Activated T-cell treated with anti-CD3 and anti-CD28 coated beads, Interleukin-2, amount 50 U/mL, for 1 hour (primary cell): Measurements from ENCODE around the gene PIK3AP1.
A peak's percentile ranks its signal among the peaks of the same experiment; 100 is the strongest.

ENCODE experiments used
- DNase-seq: peaks from one replicate; pipeline ENCODE4 v3.0.0-alpha.2; 2020

PIK3AP1 gene

DNA sequence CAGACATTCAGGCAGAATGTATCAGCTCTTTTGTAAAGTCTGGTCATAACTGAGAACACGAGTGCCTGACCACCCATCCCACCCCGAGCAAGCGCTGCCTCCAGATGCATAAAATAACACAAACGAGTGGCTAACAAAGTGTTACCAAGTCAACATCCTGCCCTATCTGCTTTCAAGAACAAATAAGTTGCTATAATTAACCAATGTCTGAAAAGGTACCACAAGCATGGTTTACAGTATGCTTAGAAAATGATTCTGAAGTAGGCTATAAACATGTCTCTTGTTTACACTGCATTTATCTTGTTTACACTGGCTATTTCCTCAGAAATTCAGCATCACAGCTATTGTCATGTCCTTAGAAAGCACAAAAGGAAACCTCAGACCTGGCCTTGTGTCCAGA, 49.5 kb downstream of the PIK3AP1 start:
- no peak for DNase-seq

DNA sequence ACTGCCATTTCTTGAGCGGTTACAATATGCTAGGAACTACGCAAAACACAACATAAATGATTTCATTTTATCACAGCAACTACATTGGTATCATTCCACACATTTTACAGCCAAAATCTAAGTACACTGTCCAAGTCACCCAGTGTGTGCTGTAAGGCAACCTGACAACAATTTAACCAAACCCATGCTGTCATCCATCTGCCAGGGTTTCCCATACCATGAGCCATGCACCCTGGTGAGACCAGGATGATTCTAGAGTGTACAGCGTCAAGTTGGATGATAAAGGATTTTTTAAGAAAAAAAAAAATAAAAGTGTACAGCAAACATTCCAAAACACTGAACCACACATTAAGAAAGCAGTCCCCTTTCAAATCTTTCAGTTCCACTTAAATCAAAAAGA, 52.9 kb downstream of the PIK3AP1 start:
- DNase-seq, result no peak

DNA sequence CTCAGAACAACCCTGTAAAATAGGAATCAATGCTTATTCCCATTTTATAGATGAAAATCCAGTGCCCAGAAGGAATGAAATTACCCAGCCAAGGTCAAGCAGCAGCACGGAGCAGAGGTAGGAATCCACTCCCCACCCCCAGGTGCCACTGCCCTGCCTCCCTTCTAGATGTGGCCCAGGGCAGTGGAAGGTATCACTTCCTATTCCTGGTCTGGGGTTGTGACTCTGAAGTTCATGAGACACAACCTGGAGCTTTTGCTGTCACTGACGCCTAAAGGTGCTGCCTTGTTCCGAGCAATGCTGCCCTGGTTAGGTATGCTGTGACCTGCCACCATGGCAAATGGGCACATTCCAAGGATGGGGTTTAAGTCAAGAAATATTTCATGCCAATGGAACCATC, 53.6 kb downstream of the PIK3AP1 start:
- no peak for DNase-seq

DNA sequence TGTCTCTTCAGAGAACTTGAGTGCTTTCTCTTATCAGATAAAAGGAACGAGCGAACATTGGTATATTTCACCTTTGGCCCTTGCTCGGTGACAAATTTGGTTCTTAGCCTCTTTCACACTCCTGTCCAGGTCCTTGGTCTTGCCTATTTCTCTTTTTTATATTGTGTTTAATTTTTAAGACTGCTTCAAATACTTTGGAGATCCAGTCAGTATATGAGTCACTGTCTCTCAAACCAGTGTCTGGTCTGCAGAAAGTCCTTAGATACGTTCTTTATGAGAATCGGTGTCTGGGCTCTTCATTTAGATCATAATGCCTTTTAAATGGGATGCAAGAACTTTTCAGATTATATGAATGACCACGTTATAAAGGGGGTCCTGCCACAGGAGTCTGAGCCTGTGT, 55.0 kb downstream of the PIK3AP1 start:
- no peak for DNase-seq

DNA sequence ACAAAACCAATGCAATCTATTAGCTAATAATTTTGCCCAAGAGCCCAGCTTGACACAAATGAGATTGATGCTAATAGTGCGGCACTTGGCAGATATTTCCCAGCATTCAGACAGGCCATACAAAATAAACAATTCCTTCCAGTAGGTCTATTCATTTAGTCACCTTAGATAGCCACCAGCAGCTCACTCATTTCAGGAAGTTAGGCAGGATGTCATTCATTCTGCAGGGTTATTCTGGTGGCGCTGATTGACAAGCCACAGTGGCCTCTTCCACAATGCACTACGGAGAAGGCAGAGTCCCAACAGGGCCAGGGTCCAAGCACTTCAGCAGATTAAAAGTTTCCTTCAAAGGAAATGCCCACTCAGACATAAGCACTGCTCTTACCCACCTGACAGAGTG, 55.8 kb downstream of the PIK3AP1 start:
- no peak for DNase-seq

DNA sequence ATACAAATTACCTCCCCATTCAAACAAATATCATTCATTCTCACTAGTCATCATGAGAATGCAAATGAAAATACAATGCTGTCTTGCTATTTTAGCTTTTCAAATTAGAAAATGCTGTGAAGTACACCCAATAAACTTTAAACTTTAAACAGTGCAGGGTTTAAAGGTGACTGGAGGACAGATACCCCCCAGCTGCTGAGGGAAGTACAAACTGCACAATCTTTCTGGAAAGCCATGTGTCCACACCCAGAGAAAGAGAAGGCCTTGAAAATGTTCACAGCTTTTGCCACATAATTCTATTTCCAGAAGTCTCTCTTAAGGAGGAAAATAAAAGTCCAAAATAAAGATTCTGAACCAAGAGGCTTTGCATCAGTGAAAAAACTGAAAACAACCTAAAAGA, 56.5 kb downstream of the PIK3AP1 start:
- no peak for DNase-seq

DNA sequence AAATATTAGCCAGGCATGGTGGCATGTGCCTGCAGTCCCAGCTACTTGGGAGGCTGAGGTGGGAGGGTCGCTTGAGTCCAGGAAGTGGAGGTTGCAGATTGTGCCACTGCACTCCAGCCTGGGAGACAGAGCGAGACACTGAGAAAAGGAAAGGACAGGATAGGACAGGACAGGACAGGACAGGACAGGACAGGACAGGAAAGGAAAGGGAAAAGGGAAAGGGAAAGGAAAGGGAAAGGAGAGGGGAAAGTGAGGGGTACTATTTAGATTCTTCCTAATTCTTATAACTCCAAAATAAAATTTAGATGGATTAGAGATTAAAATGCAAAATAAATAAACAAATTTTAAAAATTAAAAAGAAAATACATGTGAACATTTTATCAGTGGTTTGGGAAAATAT, 58.7 kb downstream of the PIK3AP1 start:
- no peak for DNase-seq

DNA sequence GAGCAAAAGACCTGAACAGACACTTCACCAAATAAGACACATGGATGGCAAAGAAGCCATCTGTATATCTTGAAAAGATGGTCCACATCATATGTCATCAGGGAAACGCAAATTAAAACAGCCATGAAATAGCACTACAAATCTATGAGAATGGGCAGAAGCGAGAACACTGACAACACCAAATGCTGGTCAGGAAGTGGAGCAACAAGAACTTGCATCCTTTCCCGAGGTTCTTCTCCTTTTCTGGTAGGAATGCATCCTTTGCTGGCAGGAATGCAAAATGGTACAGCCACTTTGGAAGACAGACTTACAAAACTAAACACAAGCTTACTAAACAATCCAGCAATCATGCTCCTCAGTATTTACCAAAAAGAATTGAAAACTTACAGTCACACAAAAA, 60.0 kb downstream of the PIK3AP1 start:
- DNase-seq, result no peak

DNA sequence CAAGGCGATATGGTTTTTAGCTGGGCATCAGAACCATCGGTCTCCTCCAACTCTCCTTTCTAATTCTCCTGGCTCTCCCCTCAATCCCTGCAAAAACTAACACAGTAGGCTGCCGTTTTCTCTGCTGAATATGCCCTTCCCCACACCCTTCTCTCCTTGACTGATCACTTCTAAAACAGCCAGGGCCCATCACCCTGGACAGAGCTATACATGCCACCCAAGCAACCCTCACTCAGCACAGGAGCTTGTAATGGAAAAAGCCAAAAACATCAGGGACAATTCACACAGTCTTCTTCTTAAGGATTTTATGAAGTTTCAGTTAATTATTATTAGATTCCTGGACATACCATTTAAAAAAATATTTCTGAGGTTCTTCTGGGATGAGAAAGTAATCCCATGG, 61.5 kb downstream of the PIK3AP1 start:
- no peak for DNase-seq

DNA sequence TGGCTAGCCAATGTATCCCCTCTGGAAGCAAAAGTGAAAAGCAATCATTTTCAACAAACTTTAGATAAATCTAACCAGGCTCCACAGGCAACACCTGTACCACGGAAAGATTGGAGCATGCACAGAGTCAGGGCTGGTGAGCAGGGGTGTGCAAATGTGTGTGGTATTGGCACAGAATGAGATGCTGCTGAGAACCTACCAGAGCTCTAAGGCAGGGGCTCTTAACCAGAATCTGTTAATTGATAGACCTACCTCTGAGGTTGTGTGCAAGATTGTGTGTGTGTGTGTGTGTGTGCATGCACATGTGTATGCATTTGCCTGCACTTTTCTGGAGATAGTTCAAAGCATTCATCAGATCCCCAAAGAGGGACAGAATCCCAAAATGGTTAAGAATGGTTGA, 62.9 kb downstream of the PIK3AP1 start:
- no peak for DNase-seq

DNA sequence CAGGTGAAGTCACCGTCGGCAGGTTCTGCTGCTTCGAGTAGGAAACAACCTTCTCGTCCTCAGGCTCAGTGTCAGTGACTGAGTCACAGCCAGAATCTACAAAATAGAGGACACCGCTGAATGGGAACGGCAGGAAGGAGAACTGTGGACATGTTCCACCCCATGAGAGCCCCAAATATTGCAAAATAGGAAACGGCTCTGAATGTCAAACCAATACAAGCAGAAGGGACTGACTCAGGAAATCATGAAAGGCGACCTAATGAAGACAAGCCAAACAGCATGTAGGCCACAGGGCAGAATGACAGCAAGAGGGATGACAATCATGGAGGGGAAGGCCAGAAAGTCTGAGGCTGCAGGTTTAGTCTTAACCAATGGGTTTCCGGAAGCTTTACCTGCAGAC, 63.5 kb downstream of the PIK3AP1 start:
- no peak for DNase-seq

DNA sequence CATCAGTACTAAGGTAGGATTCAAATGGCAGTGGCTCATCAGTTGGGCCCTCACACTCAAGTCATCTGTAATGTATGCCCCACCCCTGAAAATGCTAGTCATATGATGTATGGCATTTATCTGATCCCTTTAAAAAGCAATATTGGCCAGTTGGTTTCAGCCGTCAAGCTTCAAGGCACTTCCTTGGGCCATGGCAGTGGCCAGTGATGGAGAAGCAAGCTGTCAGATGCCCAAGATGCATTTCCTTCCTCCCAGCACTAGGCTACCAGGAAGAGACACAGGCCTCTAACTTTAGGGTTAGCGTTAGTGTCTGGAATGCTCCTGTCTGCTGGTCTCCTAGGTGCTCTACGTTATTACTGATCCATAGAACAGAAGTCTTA, 64.1 kb downstream of the PIK3AP1 start:
- no peak for DNase-seq

DNA sequence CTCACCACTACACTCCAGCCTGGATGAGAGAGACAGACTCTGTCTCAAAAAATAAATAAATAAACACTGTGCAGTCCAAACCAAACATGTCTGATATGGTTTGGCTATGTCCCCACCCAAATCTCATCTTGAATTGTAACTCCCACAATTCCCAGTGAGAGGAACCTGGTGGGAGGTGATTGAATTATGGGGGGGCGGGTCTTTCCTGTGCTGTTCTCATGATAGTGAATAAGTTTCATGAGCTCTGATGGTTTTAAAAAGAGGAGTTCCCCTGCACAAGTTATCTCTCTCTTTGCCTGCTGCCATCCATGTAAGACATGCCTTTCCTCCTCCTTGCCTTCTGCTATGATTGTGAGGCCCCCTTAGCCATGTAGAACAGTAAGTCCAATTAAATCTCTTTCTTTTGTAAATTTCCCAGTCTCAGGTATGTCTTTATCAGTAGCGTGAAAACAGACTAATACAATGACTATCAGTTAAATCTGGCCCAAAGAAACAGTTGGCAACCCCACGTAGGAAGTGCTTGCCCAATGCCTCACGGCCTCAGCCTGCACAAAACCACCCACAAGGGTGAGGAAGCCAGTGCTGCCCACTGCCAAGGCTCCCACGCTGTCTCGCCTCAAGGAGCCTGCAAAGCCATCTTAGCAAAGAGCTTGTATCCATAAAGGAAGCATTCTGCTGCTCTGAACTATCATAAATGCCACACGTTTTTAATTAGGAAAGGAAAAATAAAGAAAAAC, 64.7 kb downstream of the PIK3AP1 start:
- no peak for DNase-seq

DNA sequence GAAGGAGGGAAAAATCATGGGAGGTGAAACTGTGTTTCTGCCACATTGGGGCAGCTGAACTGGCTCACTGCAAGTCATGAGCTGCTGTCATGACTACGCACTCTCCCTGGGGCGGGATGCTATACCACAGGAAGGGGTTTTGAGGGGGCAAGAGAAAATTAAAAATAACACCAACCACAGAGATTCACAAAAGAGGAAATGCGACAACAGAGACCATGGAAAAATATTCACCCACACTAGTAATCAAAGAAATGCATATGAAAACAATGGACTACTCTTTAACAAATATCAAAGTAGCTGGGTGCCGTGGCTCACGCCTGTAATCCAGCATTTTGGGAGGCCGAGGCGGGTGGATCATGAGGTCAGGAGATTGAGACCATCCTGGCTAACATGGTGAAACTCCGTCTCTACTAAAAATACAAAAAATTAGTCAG, 68.3 kb downstream of the PIK3AP1 start:
- peak; percentile 24 for DNase-seq

DNA sequence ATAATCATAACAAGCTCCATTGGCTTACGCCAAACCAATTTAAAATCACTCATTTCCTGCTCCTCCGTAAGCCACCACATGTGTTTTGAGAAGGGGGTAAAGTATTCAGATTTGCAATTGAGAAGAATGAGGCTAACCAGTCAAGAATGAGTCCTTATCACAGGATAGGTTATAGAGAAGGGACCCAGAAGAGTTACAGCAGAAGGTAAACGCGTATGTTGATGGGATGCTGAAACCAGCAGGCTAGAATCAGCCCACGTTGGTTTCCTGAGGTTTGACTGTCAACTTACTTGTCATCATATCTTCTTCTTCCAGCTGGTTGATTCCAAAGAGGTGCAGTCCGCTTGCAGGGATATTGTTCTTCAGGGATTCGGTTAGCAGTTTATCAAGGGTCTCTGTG, 69.4 kb downstream of the PIK3AP1 start:
- DNase-seq, result no peak

DNA sequence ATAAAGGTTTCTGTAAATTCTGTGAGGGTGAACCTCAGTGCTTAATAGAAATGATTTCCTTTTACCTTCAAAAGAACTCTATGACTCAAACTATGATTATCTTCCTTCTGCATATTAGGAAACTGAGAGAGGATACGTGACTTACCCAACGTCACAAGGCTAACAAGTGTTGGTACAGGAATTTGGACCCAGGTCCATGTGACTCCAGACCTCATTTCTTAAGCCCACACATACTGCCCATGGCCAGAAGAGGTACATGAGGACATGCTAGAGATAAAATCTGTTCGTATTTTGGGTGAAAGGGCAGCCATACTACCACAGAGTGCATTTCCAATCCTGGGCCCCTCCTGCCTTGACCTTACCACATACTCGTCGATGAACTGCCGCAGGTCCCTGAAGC, 72.0 kb downstream of the PIK3AP1 start:
- DNase-seq, result no peak

DNA sequence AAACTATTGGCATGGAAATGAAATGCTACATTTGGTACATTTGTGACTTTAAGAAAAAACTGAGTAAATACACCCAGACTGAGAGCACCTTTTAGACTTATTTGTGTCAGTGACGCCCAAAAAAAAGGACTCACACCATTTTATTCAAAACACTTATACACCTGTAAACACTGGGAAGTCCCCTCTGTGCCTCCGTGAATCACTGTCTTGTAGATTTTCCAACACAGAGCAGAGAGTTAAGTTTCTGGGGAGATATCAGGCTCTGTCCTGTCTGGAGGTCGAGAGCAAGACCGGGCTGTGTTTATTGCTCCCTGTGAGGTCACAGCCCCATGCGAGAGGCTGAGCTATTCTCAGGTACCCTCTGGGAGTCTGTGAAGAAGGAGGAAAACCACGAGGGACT, 72.8 kb downstream of the PIK3AP1 start:
- DNase-seq, result no peak

DNA sequence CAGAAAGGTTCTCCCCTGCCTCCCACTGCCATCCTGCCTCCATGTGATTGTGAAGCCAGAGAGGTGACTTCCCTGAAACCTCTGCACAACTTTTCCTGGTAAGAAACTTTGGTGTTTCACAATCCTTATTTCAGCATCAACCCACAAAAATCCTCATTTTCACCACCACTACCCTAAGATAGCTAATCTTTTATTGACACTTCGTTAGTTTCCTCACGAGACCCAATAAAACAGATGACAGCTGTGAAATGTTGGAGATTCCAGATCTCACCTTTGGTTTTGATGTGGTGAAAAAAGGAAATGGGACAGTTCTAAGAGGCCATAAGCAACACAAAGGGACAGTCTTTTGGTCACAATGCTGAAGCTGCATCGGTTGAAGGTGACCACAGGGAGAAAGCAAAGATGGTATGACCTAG, 73.6 kb downstream of the PIK3AP1 start:
- no peak for DNase-seq

DNA sequence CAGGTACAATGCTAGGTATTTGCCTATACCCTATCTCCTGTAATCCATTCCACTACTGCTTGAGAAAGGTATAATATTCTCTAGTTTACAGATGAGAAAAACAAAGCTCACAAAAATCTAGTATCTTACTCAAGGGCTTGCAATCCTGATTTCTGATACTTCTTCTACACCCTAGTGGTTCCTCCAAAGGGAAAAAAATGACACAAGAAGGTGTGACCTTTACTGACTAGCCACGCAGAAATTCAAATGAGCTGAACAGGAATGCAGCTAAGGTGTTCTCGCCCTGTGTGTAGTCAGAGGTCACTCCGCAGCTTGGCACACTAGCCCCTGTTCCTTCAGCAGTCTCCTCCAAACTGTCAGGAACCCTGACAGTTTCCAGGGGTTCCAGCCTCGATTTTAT, 74.0 kb downstream of the PIK3AP1 start:
- no peak for DNase-seq

DNA sequence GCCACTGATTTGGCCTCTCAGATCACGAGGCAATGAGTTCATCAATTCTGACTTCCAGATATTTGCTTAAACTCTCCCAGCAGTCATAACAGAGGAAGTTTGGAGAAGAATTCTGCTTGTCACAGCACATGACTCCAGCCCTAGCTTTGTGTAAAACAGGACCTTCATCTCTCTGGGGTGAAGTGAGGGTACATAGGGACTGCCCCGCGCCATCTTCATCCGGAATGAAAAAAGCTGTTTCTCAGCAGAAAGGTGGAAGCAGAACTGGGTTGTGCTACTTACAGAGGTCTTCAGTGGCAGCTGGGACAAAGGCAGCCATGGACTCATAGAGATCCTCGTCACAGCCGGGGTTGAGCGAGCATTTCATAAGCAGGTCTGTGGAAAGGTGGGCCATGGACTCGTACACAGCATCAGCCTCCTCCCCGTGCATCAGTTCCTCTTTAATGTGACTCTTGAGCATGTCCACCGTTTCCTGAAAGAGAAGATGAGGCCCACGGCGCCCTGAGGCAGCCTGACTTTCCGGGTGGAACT, 75.1 kb downstream of the PIK3AP1 start:
- no peak for DNase-seq

DNA sequence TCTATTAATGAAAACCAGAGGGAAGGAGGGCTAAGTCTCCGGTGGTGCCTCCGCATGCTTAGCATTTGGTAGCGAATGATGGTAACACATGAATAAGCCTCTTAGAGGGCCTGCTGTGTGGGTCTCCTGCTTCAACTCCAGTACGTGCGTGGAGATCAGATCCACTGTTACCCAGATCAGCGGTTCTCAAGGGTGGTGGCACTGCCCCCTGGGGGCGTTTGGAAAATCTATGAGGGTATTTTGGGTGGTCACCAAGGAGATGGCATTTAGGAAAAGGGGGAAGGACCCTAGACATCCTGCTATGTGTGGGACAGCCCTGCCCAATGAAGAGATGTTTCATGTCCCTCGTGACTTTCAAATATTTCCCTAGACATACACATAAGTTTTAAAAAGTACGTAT, 76.4 kb downstream of the PIK3AP1 start:
- DNase-seq, result no peak

DNA sequence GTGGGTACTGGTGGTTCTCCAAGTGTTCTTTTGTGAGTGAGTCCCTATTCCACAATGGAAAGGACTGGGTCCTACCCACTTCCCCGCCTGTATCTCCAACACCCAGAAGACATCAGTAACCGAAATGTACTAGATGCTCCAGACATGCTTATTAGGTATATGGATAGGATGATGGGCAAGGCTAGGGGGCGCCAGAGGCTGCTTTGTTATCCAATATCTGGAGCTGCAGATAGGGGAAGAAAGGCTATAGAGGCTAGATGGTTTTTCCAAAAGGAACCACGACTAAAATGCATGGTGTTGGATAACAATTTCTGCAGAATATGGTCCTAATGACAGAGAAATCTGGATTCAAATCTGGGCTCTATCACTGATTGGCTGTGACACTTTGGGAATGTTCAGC, 77.3 kb downstream of the PIK3AP1 start:
- DNase-seq, result peak; percentile 44

DNA sequence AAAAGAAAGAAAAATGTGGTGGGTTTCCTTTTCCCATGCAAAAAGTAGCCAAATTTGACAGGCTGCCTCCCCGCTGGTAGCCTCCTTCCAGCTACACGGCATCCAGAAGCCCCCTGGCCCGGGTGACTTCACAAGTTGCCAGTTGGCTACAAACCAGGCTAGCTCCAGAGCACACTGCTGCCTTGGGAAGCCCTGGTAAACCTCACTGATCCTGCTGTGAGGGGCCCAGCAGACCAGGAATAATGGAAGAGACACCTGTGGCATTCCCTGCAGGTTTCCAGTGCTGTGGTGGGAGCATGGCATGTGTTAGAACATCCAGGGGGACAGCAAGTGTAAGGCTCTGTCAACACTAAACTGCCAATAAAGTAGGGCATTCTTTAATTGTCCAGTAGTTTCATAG, 77.8 kb downstream of the PIK3AP1 start:
- no peak for DNase-seq

DNA sequence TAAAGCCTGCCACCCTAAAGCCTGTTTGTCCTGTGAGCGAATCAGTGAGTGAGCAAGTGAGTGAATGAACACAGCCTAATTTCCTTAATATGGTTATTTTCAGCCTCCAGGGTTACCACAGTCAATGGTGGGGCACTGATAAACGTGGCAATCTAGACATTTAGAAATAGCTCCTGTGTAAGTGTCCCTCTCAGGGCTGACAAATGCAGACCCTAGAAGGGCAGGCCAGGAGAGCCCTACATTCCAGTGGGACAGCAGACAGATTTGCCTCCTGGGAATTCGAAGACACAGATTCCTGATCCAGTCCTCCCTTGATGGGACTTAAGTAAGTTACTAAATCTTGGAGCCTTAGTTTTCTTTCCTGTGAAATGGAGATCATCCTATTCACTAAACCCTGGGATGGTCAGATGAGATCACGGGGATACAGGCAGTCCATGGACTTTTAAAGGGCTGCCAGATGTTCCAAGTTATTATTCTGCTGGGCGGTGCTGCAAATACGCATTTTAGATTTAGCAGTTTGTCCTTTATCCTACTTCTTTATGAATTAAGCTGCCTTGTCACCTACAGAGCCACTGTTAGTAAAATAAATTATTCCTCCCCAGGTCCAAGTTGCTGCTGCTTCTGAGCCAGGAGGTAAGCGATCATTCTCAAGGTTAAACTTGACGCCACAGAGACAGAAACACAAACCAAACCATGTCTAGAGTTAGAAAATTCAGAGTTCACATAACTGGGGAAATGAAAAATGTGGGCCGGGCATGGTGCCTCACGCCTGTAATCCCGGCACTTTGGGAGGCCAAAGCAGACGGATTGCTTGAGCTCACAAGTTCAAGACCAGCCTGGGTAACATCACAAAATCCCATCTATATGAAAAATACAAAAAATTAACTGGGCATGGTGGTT, 78.7 kb downstream of the PIK3AP1 start:
- no peak for DNase-seq
